ENCODE measurements around the gene HDAC4.

The HDAC4 gene

GRCh38 chr2:239322416-239323086 lies 78.3 kb downstream of the HDAC4 start:
- no peak for DNase-seq

- peak; percentile 61 for DNase-seq
These were observed 79.0 kb downstream of the HDAC4 start for GRCh38 chr2:239321596-239322415.

DNA sequence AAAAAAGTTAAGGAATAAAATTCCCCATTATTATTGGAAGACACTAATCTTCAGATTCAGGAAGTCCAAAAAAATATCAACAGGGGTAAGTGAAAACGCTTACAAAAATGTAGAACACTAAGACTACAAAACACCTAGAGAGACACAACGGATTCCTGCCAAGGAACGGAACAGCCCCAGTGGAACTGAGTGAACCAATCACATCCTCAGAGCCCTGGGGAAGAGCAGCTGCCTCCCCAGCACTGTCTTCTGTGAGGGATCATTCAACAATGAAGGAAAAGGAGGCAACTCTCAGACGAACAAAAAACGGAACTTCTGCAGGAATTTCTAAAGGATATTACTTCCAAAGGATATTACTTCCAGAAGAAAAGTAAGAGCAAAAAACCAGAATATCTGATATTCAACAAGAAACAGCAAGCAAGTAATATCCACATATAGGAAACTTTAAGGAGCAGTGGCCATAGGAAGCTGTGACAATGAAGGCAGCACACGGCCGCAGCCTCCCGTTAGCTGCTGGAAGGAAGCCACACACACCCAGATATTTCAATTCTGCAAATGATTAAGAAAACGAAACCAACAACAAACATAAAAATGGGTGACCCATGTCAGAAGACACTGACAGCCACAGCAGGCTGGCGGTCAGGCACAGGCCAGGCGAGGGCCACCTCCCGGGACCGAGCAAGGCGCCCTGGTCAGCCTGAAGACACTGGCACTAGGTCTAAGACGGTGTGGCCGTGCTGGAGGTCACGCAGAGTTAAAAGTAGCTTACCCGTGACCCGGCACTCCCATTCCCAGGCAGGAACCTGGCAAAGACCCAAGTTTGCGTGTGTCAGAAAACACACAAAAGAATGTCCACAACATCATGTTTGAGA lies 81.8 kb downstream of the HDAC4 start:
- no peak for DNase-seq

GRCh38 chr2:239318151-239318611 lies 82.6 kb downstream of the HDAC4 start:
- DNase-seq, result no peak

DNA sequence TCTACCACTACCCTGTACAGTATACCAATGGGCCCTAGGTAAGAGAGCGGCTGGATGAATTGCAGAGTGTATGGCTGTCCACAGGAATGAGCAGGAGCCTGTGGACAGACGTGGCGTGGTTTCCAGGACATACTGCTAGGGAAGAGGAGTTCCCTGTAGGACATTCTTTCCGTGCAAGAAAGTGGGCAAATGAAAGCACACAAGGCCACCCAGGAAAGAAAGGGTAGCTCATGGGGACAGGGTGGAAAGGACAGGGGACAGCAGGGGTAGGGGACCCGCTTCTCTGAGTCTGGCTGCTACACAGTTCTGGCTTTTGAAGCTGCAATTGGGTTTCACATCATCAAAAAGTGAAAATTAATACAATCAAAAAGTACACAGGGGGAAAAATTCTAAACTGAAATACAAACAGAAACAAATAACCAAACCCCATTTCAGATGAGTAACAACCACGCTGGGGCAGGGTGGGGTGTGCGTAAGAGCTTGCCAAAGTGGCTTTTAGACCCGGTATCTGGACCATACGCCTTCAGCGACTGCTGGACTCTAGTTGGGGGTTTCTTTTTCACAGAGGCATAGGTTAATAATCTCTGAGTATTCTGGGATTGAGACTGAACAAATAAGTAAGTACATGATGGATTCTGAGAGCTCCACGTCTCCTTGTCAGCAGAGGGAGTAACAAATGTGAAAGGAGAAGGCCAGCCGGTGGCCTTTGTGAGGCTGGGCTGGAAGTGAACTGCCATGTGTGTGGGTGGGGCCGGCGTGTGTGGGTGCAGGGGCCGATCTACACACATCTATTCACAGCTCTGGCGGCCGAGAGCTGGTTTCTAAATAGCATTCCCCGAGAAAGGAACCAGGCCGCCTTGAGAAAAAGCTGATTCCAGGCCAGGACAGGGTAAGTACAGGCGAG lies 84.0 kb downstream of the HDAC4 start:
- no peak for DNase-seq

DNA sequence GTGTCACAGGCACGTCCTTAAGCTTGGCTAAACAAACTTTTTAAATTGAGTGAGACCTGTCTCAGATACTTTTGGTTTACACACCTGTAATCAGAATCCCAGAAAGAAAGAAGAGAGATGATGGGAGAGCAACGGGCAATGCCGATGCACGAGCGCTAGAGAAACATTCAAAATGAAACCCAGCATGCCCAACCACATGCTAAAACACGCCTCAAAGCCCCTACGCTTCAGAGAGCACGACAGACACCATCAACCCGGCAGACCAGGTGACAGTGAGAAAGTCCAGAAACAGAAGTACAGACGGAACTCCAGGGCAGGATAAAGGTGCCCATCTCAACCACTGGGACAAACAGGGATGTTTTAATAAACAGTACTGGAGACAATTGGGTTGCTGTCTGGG lies 85.5 kb downstream of the HDAC4 start:
- DNase-seq, result no peak

GRCh38 chr2:239313776-239314175 lies 87.0 kb downstream of the HDAC4 start:
- no peak for DNase-seq

DNA sequence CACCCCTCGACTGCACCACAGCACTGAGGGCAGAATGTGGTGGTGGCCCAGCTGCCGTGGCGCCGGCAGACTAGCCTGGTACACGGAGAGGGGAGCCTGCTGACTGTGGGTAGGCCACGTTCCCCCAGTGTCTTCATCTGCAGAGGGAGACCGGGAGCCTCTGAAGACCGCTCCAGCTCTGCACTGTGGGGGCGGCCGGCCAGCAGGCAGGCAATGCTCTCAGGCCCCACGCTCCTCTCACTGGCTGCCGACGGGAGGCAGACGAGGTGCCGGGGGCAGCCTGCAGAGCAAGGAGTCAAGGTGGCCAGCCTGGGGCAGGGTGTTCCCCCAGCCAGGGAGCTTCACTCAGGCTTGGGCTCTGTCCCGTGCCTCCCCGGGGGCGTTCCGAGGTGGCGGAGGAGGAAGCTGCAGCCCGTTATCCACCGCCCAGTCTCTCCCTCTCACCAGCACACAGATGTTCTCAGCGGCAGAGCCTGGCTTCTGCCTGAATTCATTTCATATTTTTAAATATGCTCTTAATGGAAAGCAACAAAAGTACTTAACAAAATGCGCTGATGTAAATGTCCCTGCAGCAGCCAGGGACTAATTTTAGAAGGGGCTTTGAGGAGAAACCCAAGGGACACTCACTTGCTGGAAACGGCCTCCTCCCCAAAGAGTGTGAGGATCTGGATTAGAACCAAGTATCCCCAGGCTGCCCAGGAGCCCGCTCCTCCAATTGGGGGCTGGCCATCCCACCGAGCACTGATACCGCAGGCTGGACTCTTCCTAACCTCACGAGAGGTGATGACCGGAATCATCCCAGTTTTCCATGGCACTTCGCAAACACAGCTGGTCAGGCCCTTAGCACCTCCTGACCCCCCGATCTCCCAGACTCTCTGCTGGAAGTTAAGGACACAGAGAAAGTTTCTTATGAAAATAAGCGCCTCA lies 87.8 kb downstream of the HDAC4 start:
- DNase-seq, result no peak

GRCh38 chr2:239312081-239312511 lies 88.7 kb downstream of the HDAC4 start:
- no peak for DNase-seq

- DNase-seq, result no peak
These were observed 89.4 kb downstream of the HDAC4 start for GRCh38 chr2:239311132-239312040.

DNA sequence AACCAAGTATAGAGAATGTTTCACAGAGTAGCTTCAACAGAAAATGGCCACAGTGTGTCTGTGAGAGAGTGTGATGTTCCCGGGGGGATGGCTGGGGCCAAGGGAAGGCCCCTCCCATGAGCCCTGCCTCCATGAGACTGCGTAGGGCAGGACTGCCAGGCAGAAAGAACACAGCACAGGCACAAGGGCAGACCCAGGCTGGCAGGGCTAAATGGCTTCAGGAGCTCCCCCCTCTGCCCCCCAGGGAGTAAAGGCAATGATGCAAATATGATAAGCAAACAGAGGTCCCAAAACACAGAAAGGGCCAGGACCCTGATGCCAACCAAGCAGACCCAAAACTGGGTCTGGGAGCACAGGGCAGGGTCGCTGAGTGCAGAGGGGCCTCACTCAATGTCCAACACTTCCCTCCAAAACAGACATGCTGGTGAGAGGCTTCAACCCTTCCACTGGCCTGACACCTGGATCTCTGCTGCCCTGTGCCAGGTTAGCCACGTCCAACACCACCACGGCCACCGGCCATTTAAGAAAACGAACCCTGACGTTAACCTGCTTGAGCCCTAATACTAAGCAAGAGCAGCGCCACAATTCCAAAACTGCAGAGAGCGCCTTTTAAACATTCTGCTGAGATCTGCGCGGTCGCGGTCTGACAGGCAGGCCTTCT lies 90.3 kb downstream of the HDAC4 start:
- no peak for DNase-seq

- no peak for DNase-seq
These were observed 91.2 kb downstream of the HDAC4 start for GRCh38 chr2:239309398-239310245.

DNA sequence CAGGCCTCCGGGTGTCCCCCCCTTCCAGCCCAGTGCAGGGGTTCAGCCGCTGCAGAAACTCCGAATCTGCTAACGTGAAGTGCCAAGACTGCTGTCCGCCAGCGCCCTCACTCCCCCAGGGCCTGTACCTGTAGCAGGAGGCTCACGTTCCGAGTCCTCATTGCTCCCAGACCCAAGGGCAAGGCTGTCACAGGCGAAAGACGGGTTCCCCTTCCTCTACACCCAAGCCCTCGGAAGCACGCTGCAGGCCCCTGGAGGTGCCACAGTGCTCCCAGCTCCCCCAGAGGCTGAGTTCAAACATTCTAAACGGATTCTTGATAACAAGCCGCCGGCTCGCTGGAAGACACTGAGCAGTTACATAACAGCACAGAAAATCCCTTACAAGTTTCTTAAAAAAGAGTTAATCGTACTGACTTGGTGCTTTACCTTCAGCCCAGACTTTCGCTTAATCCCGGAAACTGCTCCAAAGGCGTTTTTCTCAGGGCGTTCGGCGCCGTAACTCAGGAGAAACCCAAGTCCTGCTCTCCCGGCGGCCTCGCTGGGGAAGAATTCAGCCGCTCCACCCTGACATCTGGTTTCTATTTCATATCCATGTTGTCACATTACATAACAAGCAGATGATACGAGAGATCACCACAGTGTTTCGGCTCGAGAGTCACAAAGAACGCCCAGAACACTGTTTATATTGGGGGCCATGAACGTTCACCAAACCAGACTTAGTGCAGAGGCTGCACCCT lies 92.0 kb downstream of the HDAC4 start:
- DNase-seq, result no peak

DNA sequence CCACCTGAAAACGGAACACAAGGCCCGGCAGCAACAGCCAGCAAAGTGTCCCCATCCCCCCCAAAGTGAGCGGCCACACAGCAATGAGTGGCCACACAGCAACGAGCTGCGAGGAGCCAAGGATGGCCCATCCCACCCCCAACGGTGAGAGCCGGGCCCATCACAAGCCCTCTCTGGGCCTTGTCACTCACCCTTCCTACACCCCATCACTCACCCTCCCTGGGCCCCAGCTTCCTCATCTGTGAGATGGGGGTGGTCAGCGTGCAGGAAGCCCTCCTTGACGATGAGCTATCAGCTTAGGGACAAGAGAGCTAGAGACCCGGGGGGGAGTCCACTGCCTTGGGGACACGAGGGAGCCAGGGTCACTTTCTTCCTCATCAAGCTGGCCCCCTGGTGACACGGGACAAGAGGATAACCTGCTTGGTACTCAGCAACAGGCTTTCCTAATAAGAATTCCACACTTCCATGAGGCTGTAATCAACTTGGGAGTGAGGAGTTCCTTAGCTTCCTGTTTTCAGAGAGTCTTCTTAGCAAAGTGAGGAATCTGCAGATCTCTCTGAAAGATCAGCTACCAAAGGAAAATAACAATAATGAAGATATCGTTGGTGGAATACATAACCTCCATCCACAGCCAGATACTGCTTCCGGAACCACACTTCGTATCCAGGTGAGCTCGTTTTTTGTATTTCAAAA lies 92.8 kb downstream of the HDAC4 start:
- DNase-seq, result no peak

DNA sequence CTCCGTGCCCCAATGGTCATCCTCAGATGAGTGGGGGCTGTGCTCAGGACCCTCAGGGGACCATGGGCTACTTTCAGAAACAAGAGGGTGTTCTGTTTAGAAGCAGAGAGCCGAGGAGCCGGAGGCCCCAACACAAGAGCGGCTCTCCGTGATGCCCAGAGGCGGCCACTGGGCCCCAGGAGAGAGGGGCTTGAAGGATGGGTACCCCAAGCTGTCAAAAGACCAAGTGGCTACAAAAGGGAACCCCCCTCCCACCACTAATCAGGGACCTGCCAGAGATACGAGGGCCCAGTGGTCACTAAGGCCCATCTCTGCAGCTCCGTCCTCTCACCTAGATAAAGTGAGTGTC lies 93.6 kb downstream of the HDAC4 start:
- no peak for DNase-seq

DNA sequence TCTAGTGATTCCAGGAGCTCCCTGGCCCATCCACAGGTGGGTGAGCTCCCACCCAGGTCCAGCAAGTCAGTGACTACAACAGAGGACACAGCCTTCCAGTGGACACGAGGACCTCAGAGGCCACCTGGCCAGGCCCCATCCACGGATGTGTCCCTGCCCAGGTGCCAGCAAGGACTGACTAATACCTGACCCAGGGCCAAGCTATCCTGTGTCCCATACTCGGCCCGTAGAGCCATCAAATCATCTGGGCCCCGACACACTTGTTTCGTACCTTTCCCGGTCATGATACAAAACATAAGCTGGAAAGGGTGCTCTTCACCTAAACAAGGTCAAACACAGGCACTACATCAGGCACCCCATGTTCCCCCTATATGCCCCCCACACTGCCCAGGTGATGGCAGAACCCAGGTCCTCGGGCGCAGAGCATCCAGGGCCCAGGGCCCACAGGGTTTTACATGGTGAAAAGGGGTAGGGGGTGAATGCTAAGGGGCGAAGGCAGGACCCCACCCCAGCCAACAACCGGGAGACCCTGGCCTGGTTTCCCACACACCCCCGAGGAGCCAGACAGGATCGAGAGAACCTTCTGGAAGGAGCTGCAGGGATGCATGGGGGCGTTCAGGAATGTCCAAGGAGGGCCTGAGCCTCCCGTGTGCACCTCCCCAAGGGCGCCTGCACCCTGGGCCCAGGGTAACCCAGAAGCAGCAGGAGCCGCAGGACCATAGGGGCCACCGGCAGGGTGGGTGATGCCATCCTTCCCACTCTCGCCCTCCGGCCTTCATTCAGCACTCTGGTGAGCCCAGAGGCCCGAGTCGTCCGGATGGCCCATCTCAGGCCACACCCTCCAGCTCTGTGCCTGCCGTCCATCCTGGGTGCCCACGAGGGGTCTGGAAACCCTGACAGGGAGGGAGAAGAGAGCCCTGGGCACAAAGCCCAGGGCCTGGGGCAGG lies 94.3 kb downstream of the HDAC4 start:
- DNase-seq, result no peak
